C4-2B (cell line): Measurements from ENCODE around the gene XRCC5.

Experiments used
- ZFX ChIP-seq: fragments of 450-650 bp; IDR thresholded peaks from 2 replicates; pipeline ENCODE4 v1.6.1; 2017
- TF ChIP-seq, protein P1 (sequence below): fragments of 450-650 bp; conservative IDR thresholded peaks from 2 replicates; pipeline ENCODE4 v1.5.1; 2017; ENCODE audit warnings: mild to moderate bottlenecking

DNA sequence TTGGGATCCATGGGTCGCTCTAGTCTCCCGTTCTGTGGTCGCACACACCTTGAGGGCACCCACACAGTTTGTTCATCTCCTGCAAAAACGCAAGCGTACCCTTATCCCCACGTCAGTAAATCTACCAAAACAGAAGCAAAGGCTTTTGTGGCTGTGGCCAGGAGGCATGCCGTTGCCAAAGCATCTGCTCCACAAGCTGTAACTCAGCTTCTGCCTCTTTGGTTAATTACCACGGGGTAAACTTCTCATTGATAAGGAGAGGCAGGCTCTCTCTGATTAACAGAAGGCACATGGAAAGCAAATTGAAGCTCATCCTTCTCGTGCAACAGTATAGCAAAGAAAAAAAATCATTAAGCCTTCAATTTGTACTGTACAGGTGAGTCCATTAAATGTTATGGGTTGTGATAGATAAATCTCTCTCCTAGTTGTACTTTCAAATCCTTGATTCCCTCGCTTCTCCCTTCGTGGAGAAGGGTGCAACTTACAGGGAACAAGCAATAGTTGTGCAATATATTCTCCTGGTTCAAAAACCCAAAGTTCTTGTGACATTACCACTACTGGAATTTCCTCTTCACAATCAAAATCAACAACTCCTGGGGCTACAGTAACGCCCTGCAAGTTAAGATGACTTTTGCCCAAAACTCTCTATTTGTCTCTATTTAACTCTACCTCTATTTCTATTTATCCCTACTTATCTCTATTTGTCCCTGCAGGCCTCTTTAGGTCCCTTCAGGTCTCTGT lies 37.9 kb upstream of the XRCC5 start:
- TF ChIP-seq, protein P1, sequence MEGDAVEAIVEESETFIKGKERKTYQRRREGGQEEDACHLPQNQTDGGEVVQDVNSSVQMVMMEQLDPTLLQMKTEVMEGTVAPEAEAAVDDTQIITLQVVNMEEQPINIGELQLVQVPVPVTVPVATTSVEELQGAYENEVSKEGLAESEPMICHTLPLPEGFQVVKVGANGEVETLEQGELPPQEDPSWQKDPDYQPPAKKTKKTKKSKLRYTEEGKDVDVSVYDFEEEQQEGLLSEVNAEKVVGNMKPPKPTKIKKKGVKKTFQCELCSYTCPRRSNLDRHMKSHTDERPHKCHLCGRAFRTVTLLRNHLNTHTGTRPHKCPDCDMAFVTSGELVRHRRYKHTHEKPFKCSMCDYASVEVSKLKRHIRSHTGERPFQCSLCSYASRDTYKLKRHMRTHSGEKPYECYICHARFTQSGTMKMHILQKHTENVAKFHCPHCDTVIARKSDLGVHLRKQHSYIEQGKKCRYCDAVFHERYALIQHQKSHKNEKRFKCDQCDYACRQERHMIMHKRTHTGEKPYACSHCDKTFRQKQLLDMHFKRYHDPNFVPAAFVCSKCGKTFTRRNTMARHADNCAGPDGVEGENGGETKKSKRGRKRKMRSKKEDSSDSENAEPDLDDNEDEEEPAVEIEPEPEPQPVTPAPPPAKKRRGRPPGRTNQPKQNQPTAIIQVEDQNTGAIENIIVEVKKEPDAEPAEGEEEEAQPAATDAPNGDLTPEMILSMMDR, result no peak
- TF ChIP-seq ZFX, result no peak
